ENCODE data around the gene LCOR. TPM values are rescaled to one million over a fixed set of nuclear protein-coding genes. Genes with fewer than 3 reads are reported as not detected.

Gene LCOR
- total RNA-seq, 4 donors from 2014 or later = 9.2 to 20.0 (median 14.6) TPM

DNA sequence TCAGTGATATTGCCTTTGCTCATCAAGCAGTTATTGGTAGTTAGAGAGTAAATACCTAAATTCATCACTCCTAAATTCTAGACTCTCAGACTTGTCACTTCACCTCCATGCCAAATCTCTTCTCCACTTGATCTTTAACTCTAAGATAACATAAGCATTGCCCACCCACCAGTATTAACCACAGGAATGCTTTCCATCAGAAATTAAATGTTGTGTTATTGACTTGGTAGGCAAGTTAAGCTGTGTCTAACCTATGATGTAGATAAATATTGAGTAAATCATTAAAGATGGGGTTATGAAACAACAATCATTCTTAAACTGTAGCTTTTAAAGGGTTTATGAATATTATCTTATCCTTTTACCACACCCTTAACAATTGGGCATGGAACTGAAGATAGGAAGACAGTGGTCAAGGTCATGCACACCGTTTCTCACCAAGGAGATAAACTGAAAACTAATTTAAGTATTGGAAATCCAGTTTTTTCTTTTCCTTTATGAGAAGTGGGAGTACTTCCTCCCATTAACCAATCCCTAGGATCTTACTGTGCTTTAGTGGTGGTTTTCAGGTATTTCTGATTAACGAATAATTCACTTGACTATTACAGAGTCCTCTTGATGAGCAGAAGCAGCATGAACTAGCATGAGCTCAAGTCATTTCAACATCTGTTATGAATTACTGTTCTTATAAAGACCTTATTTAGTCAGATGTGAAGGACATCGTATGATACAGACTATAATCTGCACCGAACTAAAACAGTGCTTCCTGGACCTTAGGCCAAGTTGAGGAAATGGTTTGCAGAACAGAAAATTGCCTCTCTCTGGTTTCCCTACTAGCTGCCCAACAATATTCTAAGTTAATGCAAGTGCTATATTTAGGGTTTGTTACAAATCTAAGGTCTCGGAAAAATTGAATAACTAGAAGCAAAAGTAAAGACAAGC, 142.0 kb downstream of the LCOR start:
- in situ Hi-C loops (cut with MboI; ENCODE audit: low sequenced_read_pairs in 4 of 4) (no loop called here), intact Hi-C loops (cut with DNase I; ENCODE audit: low total_unique reads) (no loop called here)
- H3K4me1 ChIP-seq = no peaks in the 10 kb centered on the region
- H3K9me3 ChIP-seq = no peaks in the 10 kb centered on the region
- no peaks in the 10 kb centered on the region for H3K27me3 ChIP-seq
- ATAC-seq (no peak), DNase-seq (no peak)
- no peaks in the 10 kb centered on the region for H3K36me3 ChIP-seq
- H3K27ac ChIP-seq = no peak overlapping the region
- TF ChIP-seq, protein P1, sequence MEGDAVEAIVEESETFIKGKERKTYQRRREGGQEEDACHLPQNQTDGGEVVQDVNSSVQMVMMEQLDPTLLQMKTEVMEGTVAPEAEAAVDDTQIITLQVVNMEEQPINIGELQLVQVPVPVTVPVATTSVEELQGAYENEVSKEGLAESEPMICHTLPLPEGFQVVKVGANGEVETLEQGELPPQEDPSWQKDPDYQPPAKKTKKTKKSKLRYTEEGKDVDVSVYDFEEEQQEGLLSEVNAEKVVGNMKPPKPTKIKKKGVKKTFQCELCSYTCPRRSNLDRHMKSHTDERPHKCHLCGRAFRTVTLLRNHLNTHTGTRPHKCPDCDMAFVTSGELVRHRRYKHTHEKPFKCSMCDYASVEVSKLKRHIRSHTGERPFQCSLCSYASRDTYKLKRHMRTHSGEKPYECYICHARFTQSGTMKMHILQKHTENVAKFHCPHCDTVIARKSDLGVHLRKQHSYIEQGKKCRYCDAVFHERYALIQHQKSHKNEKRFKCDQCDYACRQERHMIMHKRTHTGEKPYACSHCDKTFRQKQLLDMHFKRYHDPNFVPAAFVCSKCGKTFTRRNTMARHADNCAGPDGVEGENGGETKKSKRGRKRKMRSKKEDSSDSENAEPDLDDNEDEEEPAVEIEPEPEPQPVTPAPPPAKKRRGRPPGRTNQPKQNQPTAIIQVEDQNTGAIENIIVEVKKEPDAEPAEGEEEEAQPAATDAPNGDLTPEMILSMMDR (IDR thresholded peaks at IDR 0.05 in 4 of 5, conservative IDR thresholded peaks at IDR 0.05 in 1 of 5) = no peak
- no peak for TF ChIP-seq POLR2A (IDR thresholded peaks at IDR 0.05)
- no peak overlapping the region for H3K4me3 ChIP-seq

DNA sequence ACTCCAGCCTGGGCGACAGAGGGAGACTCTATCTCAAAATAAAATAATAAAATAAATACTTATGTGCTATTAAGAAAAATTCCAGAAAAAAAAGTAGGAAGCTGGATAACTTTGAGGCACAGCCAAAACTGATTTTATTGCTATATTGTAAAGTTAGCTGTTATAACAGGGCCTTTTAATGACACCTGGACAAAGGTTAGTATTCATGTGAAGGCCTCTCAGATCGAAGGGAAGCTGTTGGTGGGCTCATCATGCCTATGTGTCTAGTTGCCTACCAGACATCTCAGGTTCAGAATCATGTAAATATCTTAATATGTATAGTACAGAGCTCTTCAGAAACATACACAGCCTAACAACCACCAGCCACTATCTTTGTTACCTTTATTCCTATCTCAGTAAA, 143.0 kb downstream of the LCOR start:
- Histone ChIP-seq H3K27me3 (no peaks in the 10 kb centered on the region), H3K4me3 (no peak overlapping the region), H3K27ac (no peak overlapping the region), H3K9me3 (no peaks in the 10 kb centered on the region), H3K36me3 (no peaks in the 10 kb centered on the region), H3K4me1 (no peaks in the 10 kb centered on the region)
- ATAC-seq (no peak), DNase-seq (no peak)
- TF ChIP-seq POLR2A (IDR thresholded peaks at IDR 0.05) = no peak
- TF ChIP-seq, protein P1 (IDR thresholded peaks at IDR 0.05 in 4 of 5, conservative IDR thresholded peaks at IDR 0.05 in 1 of 5) = no peak
- in situ Hi-C loops (cut with MboI; ENCODE audit: low sequenced_read_pairs in 4 of 4) = no loop called here
- intact Hi-C loops (cut with DNase I; ENCODE audit: low total_unique reads) = no loop called here

DNA sequence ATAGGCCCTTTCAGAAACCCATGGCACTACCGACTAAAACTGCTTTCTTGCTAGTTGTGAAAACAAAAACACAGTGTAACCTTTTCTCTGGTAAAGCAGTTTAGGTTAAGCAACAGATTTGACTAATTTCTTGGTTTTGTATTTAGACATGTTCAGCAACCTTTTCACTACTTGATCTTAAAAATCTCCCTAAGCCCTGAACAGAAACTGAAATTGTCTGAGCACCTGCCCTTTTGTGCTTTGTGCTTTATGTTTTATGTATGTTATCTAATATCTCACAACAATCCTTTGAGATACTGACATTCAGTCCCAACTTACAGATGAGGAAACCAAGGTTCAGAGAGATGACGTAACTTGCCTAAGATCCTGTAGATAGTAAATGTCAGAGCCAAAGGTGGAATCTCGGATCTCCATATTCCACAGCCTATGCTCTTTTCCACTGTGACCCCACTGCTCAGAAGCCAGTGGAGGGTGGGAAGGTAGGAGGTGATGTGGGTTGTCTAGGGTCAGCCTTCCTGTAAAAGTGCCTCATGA, 146.6 kb downstream of the LCOR start:
- ATAC-seq = no peak
- Histone ChIP-seq H3K27me3 (no peaks in the 10 kb centered on the region), H3K27ac (no peak overlapping the region), H3K4me1 (no peaks in the 10 kb centered on the region), H3K36me3 (peaks cover 0 to 10% of the 10 kb centered on the region in 2 donors), H3K4me3 (no peak overlapping the region), H3K9me3 (no peaks in the 10 kb centered on the region)
- TF ChIP-seq, protein P1 (IDR thresholded peaks at IDR 0.05 in 4 of 5, conservative IDR thresholded peaks at IDR 0.05 in 1 of 5) = no peak
- no peak for TF ChIP-seq POLR2A (IDR thresholded peaks at IDR 0.05)
- intact Hi-C loops (cut with DNase I; ENCODE audit: low total_unique reads) = no loop called here
- DNase-seq = no peak
- in situ Hi-C loops (cut with MboI; ENCODE audit: low sequenced_read_pairs in 4 of 4) = no loop called here

DNA sequence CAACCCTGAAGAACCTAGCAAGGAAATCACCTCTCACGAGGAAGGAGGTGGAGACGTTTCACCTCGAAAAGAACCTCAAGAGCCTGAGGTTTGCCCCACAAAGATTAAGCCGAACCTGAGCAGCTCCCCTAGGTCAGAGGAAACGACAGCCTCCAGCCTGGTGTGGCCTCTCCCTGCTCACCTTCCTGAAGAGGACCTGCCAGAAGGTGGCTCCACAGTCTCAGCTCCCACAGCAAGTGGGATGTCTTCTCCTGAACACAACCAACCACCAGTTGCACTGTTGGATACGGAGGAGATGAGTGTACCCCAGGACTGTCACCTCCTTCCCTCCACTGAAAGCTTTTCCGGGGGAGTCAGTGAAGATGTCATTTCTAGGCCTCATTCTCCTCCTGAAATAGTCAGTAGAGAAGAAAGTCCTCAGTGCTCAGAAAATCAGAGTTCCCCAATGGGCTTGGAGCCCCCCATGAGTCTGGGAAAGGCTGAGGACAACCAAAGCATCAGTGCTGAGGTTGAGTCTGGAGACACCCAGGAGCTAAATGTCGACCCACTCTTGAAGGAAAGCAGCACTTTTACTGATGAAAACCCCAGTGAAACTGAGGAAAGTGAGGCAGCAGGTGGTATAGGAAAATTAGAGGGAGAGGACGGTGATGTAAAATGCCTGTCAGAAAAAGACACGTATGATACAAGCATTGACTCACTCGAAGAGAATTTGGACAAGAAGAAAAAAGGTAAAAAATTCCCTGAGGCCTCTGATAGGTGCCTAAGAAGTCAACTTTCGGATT, 150.2 kb downstream of the LCOR start:
- Histone ChIP-seq H3K36me3 (peaks cover 0 to 10% of the 10 kb centered on the region in 2 donors), H3K4me1 (peaks cover 5% of the 10 kb centered on the region in 2 donors), H3K4me3 (no peak overlapping the region), H3K9me3 (no peaks in the 10 kb centered on the region), H3K27ac (no peak overlapping the region), H3K27me3 (no peaks in the 10 kb centered on the region)
- ATAC-seq (no peak), DNase-seq (no peak)
- in situ Hi-C loops (cut with MboI; ENCODE audit: low sequenced_read_pairs in 4 of 4) = no loop called here
- TF ChIP-seq, protein P1 (IDR thresholded peaks at IDR 0.05 in 4 of 5, conservative IDR thresholded peaks at IDR 0.05 in 1 of 5) = no peak
- no peak for TF ChIP-seq POLR2A (IDR thresholded peaks at IDR 0.05)
- intact Hi-C loops (cut with DNase I; ENCODE audit: low total_unique reads) = no loop called here
